Measurements from ENCODE around the gene RBM28.

The RBM28 gene

GRCh38 chr7:128370491-128370890 is 26.8 kb upstream of the RBM28 start:
- no CpG with 5 or more reads among the region's 4 CpGs for WGBS, 2 donors (ENCODE audit: extremely low coverage in 2 of 2, insufficient read length in 2 of 2, insufficient replicate concordance in 1 of 2)

GRCh38 chr7:128366986-128367385 is 23.3 kb upstream of the RBM28 start:
- no peak overlapping the region for H3K14ac ChIP-seq (ENCODE audit: low read length)
- no peak overlapping the region for H4K8ac ChIP-seq (ENCODE audit: low read depth, low read length)
- no peak overlapping the region for H3K4me3 ChIP-seq (ENCODE audit: low read length in 2 of 2)
- H3K27me3 ChIP-seq (ENCODE audit: control insufficient read depth in 3 of 3, insufficient read depth in 3 of 3, low read depth in 1 of 3, low read length in 3 of 3), result peaks cover 2 to 52% (median 33%) of the 10 kb centered on the region in 3 experiments
- no peak overlapping the region for H2BK12ac ChIP-seq (ENCODE audit: low read length)
- no peak overlapping the region for H2BK120ac ChIP-seq (ENCODE audit: low read depth, low read length)
- H3K9me3 ChIP-seq (replicated peaks in 1 of 2; ENCODE audit: control insufficient read depth in 2 of 2, insufficient read depth in 1 of 2, low read depth in 1 of 2, low read length in 2 of 2), result no peaks in the 10 kb centered on the region
- H2BK5ac ChIP-seq (ENCODE audit: low read length), result no peak overlapping the region
- no peak for DNase-seq (ENCODE audit: low spot score)
- no peaks in the 10 kb centered on the region for H3K79me1 ChIP-seq (ENCODE audit: low read depth, low read length)
- no peaks in the 10 kb centered on the region for H3K36me3 ChIP-seq (replicated peaks in 1 of 2; ENCODE audit: control insufficient read depth in 2 of 2, insufficient read depth in 2 of 2, low read length in 2 of 2)
- no peak overlapping the region for H4K91ac ChIP-seq (ENCODE audit: low read depth, low read length, poor library complexity)
- H3K4me1 ChIP-seq (ENCODE audit: control insufficient read depth in 2 of 2, insufficient read depth in 1 of 2, low read depth in 1 of 2, low read length in 2 of 2), result peaks cover 0 to under 1% of the 10 kb centered on the region in 2 donors
- H3K23ac ChIP-seq (ENCODE audit: low read depth, low read length, poor library complexity), result no peak overlapping the region
- H3K4ac ChIP-seq (ENCODE audit: low read length), result no peak overlapping the region
- H2AK5ac ChIP-seq (ENCODE audit: low read depth, low read length), result no peak overlapping the region
- H2BK15ac ChIP-seq (ENCODE audit: low read length), result no peak overlapping the region
- no peak overlapping the region for H3K18ac ChIP-seq (ENCODE audit: low read length)
- no peak overlapping the region for H3K4me2 ChIP-seq (ENCODE audit: insufficient read depth, low read length, poor library complexity, severe bottlenecking)
- H3K27ac ChIP-seq (replicated peaks; ENCODE audit: low read length), result no peak overlapping the region
- H2AFZ ChIP-seq (ENCODE audit: low read length), result no peak overlapping the region
- no peak overlapping the region for H3K9ac ChIP-seq (ENCODE audit: low read depth, low read length, poor library complexity)

More at GRCh38 chr7:128370491-128370890, 26.8 kb upstream of the RBM28 start:
- Histone ChIP-seq H3K23ac (ENCODE audit: low read depth, low read length, poor library complexity) (no peak overlapping the region), H3K4me2 (ENCODE audit: insufficient read depth, low read length, poor library complexity, severe bottlenecking) (no peak overlapping the region), H3K36me3 (replicated peaks in 1 of 2; ENCODE audit: control insufficient read depth in 2 of 2, insufficient read depth in 2 of 2, low read length in 2 of 2) (no peaks in the 10 kb centered on the region), H3K4me1 (ENCODE audit: control insufficient read depth in 2 of 2, insufficient read depth in 1 of 2, low read depth in 1 of 2, low read length in 2 of 2) (no peaks in the 10 kb centered on the region), H3K9ac (ENCODE audit: low read depth, low read length, poor library complexity) (no peak overlapping the region), H4K91ac (ENCODE audit: low read depth, low read length, poor library complexity) (no peak overlapping the region), H2BK12ac (ENCODE audit: low read length) (no peak overlapping the region), H3K79me1 (ENCODE audit: low read depth, low read length) (no peaks in the 10 kb centered on the region), H2BK5ac (ENCODE audit: low read length) (no peak overlapping the region), H3K4me3 (ENCODE audit: low read length in 2 of 2) (no peak overlapping the region), H3K14ac (ENCODE audit: low read length) (no peak overlapping the region), H3K4ac (ENCODE audit: low read length) (no peak overlapping the region), H3K18ac (ENCODE audit: low read length) (no peak overlapping the region), H2BK120ac (ENCODE audit: low read depth, low read length) (no peak overlapping the region), H3K27me3 (ENCODE audit: control insufficient read depth in 3 of 3, insufficient read depth in 3 of 3, low read depth in 1 of 3, low read length in 3 of 3) (peaks cover 0 to 27% (median 6%) of the 10 kb centered on the region in 3 experiments), H2AFZ (ENCODE audit: low read length) (no peak overlapping the region), H3K9me3 (replicated peaks in 1 of 2; ENCODE audit: control insufficient read depth in 2 of 2, insufficient read depth in 1 of 2, low read depth in 1 of 2, low read length in 2 of 2) (no peaks in the 10 kb centered on the region), H4K8ac (ENCODE audit: low read depth, low read length) (no peak overlapping the region), H2AK5ac (ENCODE audit: low read depth, low read length) (no peak overlapping the region), H2BK15ac (ENCODE audit: low read length) (no peak overlapping the region), H3K27ac (replicated peaks; ENCODE audit: low read length) (no peak overlapping the region)
- DNase-seq (ENCODE audit: low spot score), result no peak

GRCh38 chr7:128366300-128366699 is 22.6 kb upstream of the RBM28 start:
- H3K36me3 ChIP-seq (replicated peaks in 1 of 2; ENCODE audit: control insufficient read depth in 2 of 2, insufficient read depth in 2 of 2, low read length in 2 of 2), result no peaks in the 10 kb centered on the region
- no peak overlapping the region for H4K91ac ChIP-seq (ENCODE audit: low read depth, low read length, poor library complexity)
- H4K8ac ChIP-seq (ENCODE audit: low read depth, low read length), result no peak overlapping the region
- H3K79me1 ChIP-seq (ENCODE audit: low read depth, low read length), result peaks cover 1% of the 10 kb centered on the region
- no peak overlapping the region for H2BK12ac ChIP-seq (ENCODE audit: low read length)
- no peak overlapping the region for H3K18ac ChIP-seq (ENCODE audit: low read length)
- no peak overlapping the region for H3K14ac ChIP-seq (ENCODE audit: low read length)
- H3K4me2 ChIP-seq (ENCODE audit: insufficient read depth, low read length, poor library complexity, severe bottlenecking), result no peak overlapping the region
- DNase-seq (ENCODE audit: low spot score), result no peak
- no peak overlapping the region for H2BK15ac ChIP-seq (ENCODE audit: low read length)
- no peak overlapping the region for H3K9ac ChIP-seq (ENCODE audit: low read depth, low read length, poor library complexity)
- H2AK5ac ChIP-seq (ENCODE audit: low read depth, low read length), result no peak overlapping the region
- peaks cover 0 to 2% of the 10 kb centered on the region in 2 donors for H3K4me1 ChIP-seq (ENCODE audit: control insufficient read depth in 2 of 2, insufficient read depth in 1 of 2, low read depth in 1 of 2, low read length in 2 of 2)
- H2BK120ac ChIP-seq (ENCODE audit: low read depth, low read length), result no peak overlapping the region
- no peak overlapping the region for H3K27ac ChIP-seq (replicated peaks; ENCODE audit: low read length)
- no peak overlapping the region for H3K4ac ChIP-seq (ENCODE audit: low read length)
- WGBS, 2 donors (ENCODE audit: extremely low coverage in 2 of 2, insufficient read length in 2 of 2, insufficient replicate concordance in 1 of 2), result no CpG with 5 or more reads among the region's 1 CpG
- no peak overlapping the region for H2BK5ac ChIP-seq (ENCODE audit: low read length)
- H3K23ac ChIP-seq (ENCODE audit: low read depth, low read length, poor library complexity), result peak overlapping the region; percentile 51
- H3K9me3 ChIP-seq (replicated peaks in 1 of 2; ENCODE audit: control insufficient read depth in 2 of 2, insufficient read depth in 1 of 2, low read depth in 1 of 2, low read length in 2 of 2), result no peaks in the 10 kb centered on the region
- H3K4me3 ChIP-seq (ENCODE audit: low read length in 2 of 2), result no peak overlapping the region
- H2AFZ ChIP-seq (ENCODE audit: low read length), result no peak overlapping the region
- H3K27me3 ChIP-seq (ENCODE audit: control insufficient read depth in 3 of 3, insufficient read depth in 3 of 3, low read depth in 1 of 3, low read length in 3 of 3), result peaks cover 5 to 56% (median 39%) of the 10 kb centered on the region in 3 experiments

GRCh38 chr7:128365432-128365831 is 21.7 kb upstream of the RBM28 start:
- no peak overlapping the region for H2BK15ac ChIP-seq (ENCODE audit: low read length)
- H3K23ac ChIP-seq (ENCODE audit: low read depth, low read length, poor library complexity), result no peak overlapping the region
- no peak overlapping the region for H3K27ac ChIP-seq (replicated peaks; ENCODE audit: low read length)
- H2BK12ac ChIP-seq (ENCODE audit: low read length), result no peak overlapping the region
- H3K14ac ChIP-seq (ENCODE audit: low read length), result no peak overlapping the region
- H3K9ac ChIP-seq (ENCODE audit: low read depth, low read length, poor library complexity), result no peak overlapping the region
- H3K4me3 ChIP-seq (ENCODE audit: low read length in 2 of 2), result no peak overlapping the region
- WGBS, 2 donors (ENCODE audit: extremely low coverage in 2 of 2, insufficient read length in 2 of 2, insufficient replicate concordance in 1 of 2), result no CpG with 5 or more reads among the region's 2 CpGs
- no peak for DNase-seq (ENCODE audit: low spot score)
- H4K8ac ChIP-seq (ENCODE audit: low read depth, low read length), result no peak overlapping the region
- no peak overlapping the region for H2BK5ac ChIP-seq (ENCODE audit: low read length)
- H2AK5ac ChIP-seq (ENCODE audit: low read depth, low read length), result no peak overlapping the region
- no peak overlapping the region for H3K4me2 ChIP-seq (ENCODE audit: insufficient read depth, low read length, poor library complexity, severe bottlenecking)
- H4K91ac ChIP-seq (ENCODE audit: low read depth, low read length, poor library complexity), result no peak overlapping the region
- H3K9me3 ChIP-seq (replicated peaks in 1 of 2; ENCODE audit: control insufficient read depth in 2 of 2, insufficient read depth in 1 of 2, low read depth in 1 of 2, low read length in 2 of 2), result no peaks in the 10 kb centered on the region
- H3K4ac ChIP-seq (ENCODE audit: low read length), result no peak overlapping the region
- H3K4me1 ChIP-seq (ENCODE audit: control insufficient read depth in 2 of 2, insufficient read depth in 1 of 2, low read depth in 1 of 2, low read length in 2 of 2), result peaks cover 2 to 9% of the 10 kb centered on the region in 2 donors
- H3K18ac ChIP-seq (ENCODE audit: low read length), result no peak overlapping the region
- peaks cover 5 to 65% (median 46%) of the 10 kb centered on the region in 3 experiments for H3K27me3 ChIP-seq (ENCODE audit: control insufficient read depth in 3 of 3, insufficient read depth in 3 of 3, low read depth in 1 of 3, low read length in 3 of 3)
- H3K79me1 ChIP-seq (ENCODE audit: low read depth, low read length), result peaks cover 1% of the 10 kb centered on the region
- H2BK120ac ChIP-seq (ENCODE audit: low read depth, low read length), result no peak overlapping the region
- no peaks in the 10 kb centered on the region for H3K36me3 ChIP-seq (replicated peaks in 1 of 2; ENCODE audit: control insufficient read depth in 2 of 2, insufficient read depth in 2 of 2, low read length in 2 of 2)
- no peak overlapping the region for H2AFZ ChIP-seq (ENCODE audit: low read length)

All from neuronal stem cell (in vitro differentiated cells).